Measurements from ENCODE around the gene CCNDBP1.
"Not testable (repeated sequence)": the region's sequence is repeated elsewhere in the genome, so short reads cannot be mapped to it uniquely, and the experiment has no call there.

CCNDBP1 gene

DNA sequence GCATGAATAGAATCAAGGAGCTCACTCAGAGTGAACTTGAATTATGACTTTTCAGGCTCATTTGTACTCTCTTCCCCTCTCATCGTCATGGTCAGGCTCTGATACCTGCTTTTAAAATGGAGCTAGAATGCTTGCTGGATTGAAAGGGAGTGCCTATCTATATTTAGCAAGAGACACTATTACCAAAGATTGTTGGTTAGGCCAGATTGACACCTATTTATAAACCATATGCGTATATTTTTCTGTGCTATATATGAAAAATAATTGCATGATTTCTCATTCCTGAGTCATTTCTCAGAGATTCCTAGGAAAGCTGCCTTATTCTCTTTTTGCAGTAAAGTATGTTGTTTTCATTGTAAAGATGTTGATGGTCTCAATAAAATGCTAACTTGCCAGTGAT is 9.6 kb downstream of the CCNDBP1 start:
- DNase-seq: no peak

- no peak for DNase-seq
Measured at GRCh38 chr15:43196760-43197548, 11.8 kb downstream of the CCNDBP1 start.

GRCh38 chr15:43197773-43198172 is 12.6 kb downstream of the CCNDBP1 start:
- DNase-seq: not testable (repeated sequence)

- DNase-seq: not testable (repeated sequence)
Measured at GRCh38 chr15:43198556-43198955, 13.4 kb downstream of the CCNDBP1 start.

- DNase-seq: no peak
Measured at GRCh38 chr15:43198992-43199391, 13.8 kb downstream of the CCNDBP1 start.

DNA sequence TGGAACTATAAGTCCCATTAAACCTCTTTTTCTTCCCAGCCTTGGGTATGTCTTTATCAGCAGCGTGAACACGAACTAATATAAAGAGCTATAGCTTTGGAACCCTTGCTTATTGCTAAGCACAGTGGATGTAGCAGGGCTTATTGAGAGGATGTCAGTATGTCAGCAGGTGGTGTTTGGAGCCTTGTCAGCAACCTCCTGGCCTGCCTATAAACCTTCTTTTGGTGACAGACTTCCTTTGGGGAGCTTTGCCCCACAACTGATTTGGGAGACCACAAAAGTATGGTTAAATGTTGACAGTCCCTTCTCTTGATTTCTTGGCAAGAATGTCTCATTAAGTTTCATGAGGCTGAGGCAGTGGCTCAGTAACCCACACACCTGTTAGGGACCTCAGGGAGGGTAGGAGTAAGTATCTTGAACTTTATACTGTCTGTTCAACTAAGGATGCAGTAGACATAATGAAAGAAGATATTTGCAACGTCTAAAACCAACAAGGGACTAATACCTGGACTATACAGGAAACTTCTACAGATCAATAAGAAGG is 14.8 kb downstream of the CCNDBP1 start:
- no peak for DNase-seq

GRCh38 chr15:43204016-43204901 is 19.1 kb downstream of the CCNDBP1 start:
- DNase-seq: peak; percentile 24

DNA sequence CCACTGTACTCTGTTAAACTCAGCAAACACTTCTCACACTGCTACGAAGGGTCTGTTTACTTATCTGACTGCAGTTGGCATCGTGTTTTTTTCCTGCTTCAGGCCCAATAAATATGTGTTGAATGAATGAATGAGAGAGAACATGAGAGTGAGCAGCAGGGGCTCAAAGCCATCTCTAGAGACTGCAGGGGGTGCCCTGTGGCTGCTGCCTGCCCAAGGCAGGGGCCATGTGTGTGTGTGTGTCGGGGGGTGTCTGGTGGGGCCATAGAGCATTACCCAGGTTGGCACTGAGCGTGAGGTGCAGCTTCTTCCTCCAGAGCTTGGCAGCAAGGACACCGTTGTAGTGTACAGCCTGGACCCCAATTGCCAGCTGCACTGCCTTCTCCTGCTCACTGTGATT is 20.9 kb downstream of the CCNDBP1 start:
- no peak for DNase-seq

- DNase-seq: no peak
Measured at GRCh38 chr15:43207024-43207423, 21.8 kb downstream of the CCNDBP1 start.

GRCh38 chr15:43208052-43209002 is 23.1 kb downstream of the CCNDBP1 start:
- DNase-seq: no peak

- DNase-seq: no peak
Measured at GRCh38 chr15:43209059-43209824, 24.0 kb downstream of the CCNDBP1 start.

GRCh38 chr15:43210172-43210745 is 25.1 kb downstream of the CCNDBP1 start:
- DNase-seq: no peak

- no peak for DNase-seq
Measured at GRCh38 chr15:43210807-43211206, 25.6 kb downstream of the CCNDBP1 start.

GRCh38 chr15:43211224-43211735 is 26.1 kb downstream of the CCNDBP1 start:
- DNase-seq: no peak

DNA sequence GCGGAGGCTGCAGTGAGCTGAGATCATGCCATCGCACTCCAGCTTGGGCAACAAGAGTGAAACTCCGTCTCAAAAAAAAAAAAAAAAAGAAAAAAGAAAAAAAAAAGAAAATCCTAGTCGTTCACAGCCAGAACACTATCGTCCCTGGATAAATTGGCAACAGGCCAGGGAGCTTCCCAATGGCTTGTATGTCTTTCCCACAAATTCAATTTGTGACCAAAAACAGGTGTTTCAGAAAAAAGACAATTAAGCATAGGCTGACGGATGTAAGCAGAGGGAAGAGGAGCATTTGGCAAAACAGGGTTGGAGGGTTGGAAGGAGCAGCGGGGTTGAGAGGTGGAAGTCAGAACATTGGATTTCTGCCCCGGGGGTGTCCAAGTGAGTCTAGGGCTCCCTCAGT is 27.1 kb downstream of the CCNDBP1 start:
- no peak for DNase-seq

DNA sequence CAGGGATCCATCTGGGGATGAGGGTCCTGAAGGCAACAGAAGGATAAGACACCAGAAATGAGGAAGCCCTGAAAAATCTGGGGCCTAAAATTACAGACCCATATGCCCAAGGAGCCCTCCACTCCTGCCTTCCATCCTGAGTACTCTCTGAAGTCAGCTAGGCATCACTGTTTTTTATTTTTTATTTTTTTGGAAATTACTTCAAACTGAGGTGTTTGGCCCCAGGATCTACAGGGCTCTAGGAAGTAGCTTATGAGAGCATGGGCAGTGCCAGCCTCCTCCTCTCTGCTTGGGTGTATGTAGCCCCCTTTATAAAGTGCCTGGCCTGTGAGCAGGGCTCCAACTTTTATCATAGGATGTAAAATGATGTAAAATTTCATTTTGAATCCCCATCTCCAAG is 27.7 kb downstream of the CCNDBP1 start:
- no peak for DNase-seq

DNA sequence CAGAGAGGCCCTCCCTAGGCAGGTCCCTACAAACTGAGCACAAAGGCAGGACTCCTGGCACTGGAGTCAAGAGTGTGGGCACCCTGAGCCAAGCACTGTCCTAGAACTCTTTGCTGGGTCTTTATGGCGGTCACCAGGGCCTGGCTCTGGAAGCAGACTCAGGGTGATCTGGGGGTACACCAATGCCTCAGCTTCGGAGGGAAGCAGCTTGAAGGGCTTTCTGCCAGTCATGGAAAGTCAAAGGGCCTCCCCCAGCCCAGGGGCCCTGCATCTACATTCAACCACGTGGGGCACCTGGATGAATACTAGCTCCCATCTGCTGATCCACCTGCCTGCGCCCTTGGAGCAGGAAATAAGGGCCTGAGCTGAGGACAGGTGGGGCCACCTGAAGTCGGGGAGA is 28.3 kb downstream of the CCNDBP1 start:
- DNase-seq: no peak

GRCh38 chr15:43214169-43214568 is 29.0 kb downstream of the CCNDBP1 start:
- DNase-seq: no peak

DNA sequence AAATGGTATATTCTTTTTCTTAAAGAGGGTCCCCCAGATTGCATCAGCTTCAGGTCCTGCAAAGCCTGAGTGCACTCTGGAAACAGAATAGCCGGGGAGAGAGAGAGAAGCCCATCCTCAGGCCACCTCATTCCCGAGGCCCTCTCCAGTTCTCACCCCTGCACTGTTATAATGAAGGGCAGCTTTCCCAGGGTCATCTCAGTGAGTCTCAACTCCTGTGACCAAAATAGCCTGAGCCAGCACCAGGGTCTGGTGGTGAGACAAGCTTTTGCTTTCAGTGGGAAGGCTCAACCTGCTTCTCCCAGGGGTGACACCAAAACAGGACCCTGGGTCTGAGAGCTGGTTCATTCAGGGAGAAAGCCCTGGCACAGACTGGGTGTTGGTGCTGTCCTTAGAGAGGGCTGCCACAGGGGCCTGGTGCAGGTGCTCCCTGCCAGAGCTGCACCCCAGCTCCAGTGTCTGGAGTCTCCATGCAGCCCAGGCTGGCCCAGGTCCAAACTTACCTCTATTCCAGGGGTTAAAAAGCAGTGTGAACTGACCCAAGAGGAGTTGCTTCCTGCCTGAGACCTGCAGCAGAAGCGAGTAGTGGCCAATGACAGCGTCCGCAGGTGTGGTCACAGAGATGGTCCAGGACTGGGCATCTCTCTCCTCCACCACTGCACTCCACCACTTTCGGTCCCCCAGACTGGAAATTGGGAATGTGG is 29.5 kb downstream of the CCNDBP1 start:
- DNase-seq: no peak

- no peak for DNase-seq
Measured at GRCh38 chr15:43215961-43216360, 30.8 kb downstream of the CCNDBP1 start.

Measured in effector CD4-positive, alpha-beta T cell (primary cell).